ENCODE data around the gene C10orf90.

DNA sequence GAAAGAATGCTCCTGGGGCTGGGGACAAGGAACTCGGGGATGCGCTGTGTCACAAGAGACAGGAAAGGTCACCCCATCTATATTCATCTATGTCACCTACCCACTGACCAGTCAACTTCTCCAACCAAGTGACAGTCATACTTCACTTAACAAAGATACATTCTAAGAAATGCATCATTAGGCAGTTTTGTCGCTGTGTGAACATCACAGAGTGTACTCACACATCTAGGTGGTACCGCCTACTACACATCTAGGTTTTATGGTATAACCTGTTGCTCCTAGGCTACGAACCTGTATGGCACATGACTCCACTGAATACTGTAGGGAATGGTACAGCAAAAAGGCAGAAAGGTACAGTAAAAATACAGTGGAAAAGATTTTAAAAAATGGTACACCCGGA is 278.4 kb downstream of the C10orf90 start:
- TF ChIP-seq EZH2 (IDR thresholded peaks at IDR 0.05; ENCODE audit: low read length, unreplicated experiment): no peak
- TF ChIP-seq, protein P1, sequence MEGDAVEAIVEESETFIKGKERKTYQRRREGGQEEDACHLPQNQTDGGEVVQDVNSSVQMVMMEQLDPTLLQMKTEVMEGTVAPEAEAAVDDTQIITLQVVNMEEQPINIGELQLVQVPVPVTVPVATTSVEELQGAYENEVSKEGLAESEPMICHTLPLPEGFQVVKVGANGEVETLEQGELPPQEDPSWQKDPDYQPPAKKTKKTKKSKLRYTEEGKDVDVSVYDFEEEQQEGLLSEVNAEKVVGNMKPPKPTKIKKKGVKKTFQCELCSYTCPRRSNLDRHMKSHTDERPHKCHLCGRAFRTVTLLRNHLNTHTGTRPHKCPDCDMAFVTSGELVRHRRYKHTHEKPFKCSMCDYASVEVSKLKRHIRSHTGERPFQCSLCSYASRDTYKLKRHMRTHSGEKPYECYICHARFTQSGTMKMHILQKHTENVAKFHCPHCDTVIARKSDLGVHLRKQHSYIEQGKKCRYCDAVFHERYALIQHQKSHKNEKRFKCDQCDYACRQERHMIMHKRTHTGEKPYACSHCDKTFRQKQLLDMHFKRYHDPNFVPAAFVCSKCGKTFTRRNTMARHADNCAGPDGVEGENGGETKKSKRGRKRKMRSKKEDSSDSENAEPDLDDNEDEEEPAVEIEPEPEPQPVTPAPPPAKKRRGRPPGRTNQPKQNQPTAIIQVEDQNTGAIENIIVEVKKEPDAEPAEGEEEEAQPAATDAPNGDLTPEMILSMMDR (conservative IDR thresholded peaks at IDR 0.05; ENCODE audit: low read depth, low read length): no peak
- TF ChIP-seq EZH2phosphoT487 (IDR thresholded peaks at IDR 0.05; ENCODE audit: borderline replicate concordance, low read length): no peak
